Heart right ventricle (tissue), 16 donors: ENCODE results near the gene MRPL20. TPM values are rescaled to one million over a fixed set of nuclear protein-coding genes. Genes with fewer than 3 reads are reported as not detected.
A peak's percentile ranks its signal among the peaks of the same experiment; 100 is the strongest.

Experiments used
- ATAC-seq, 8 donors: fragments of 200-7000 bp; cut with Tn5 transposase; one replicate each; pipeline ENCODE4 v1.9.1; 2020; ENCODE audit warnings: mild to moderate bottlenecking in 8 of 8, moderate library complexity in 8 of 8, moderate number of reproducible peaks in 1 of 8
- DNase-seq, 2 donors: peaks; one replicate each; pipeline ENCODE4 v3.0.0-alpha.2; 2020
- H3K27ac ChIP-seq, 10 donors: fragments of 200-600 bp; sonication (generic) in 2 of 10; one replicate each; pipeline versions ENCODE4 v1.5.0 to v1.8.0; 2020 to 2022; ENCODE audit warnings: mild to moderate bottlenecking in 3 of 10
- H3K27me3 ChIP-seq, 7 donors: fragments of 200-600 bp; one replicate each; pipeline ENCODE4 v1.8.0; 2021 to 2022; ENCODE audit warnings: mild to moderate bottlenecking in 2 of 7
- H3K36me3 ChIP-seq, 9 donors: fragments of 200-600 bp; sonication (generic) in 1 of 9; one replicate each; pipeline versions ENCODE4 v1.5.0 to v1.8.0; 2020 to 2022; ENCODE audit warnings: mild to moderate bottlenecking in 2 of 9
- H3K4me1 ChIP-seq, 9 donors: fragments of 200-600 bp; sonication (generic) in 1 of 9; one replicate each; pipeline versions ENCODE4 v1.5.0 to v1.8.0; 2020 to 2022; ENCODE audit warnings: mild to moderate bottlenecking in 4 of 9
- H3K4me3 ChIP-seq, 10 donors: fragments of 200-600 bp; sonication (generic) in 2 of 10; one replicate each; pipeline versions ENCODE4 v1.5.0 to v1.8.0; 2020 to 2022; ENCODE audit warnings: mild to moderate bottlenecking in 7 of 10, moderate library complexity in 2 of 10
- H3K9me3 ChIP-seq, 11 donors: fragments of 200-600 bp in 10 of 11; sonication (generic) in 2 of 11; one replicate each; pipeline versions ENCODE4 v1.5.0 to v1.8.0; 2013 to 2022; ENCODE audit warnings: mild to moderate bottlenecking in 2 of 11, control low read depth in 1 of 11, moderate library complexity in 1 of 11
- CTCF ChIP-seq, 9 donors: fragments of 200-600 bp; sonication (generic) in 2 of 9; IDR thresholded peaks; one replicate each; pipeline versions ENCODE4 v1.5.0 to v1.8.0; 2021 to 2022; ENCODE audit warnings: antibody characterized with exemption in 9 of 9, mild to moderate bottlenecking in 5 of 9, moderate library complexity in 1 of 9
- WGBS, 2 donors: extraction: QIAGEN DNeasy Blood & Tissue Kit; methylation state at CpG; one replicate each; pipeline ENCODE4 v1.1.7; 2013; ENCODE audit warnings: inconsistent platforms in 1 of 2; 5-methylcytosine and 5-hydroxymethylcytosine counted together
- intact Hi-C, 10 donors: fragments of 100-400 bp; cut with DNase I; formaldehyde crosslinking; loops; one replicate each; pipeline versions ENCODE4 v1.11.1 to v1.14.2; 2022
- polyA plus RNA-seq, 2 donors: library from polyadenylated mRNA; stranded (reverse); fragments of 200-250 nt; gene quantifications; one replicate each; pipeline ENCODE4 v1.2.3, GENCODE V29; 2013
- total RNA-seq, 10 donors: library from RNA; stranded (reverse); fragmentation: NEBNext Ultra II Directional in 3 of 10; extraction: Animal tissue kit (Norgen Biotek cat#: 25700) in 3 of 10; gene quantifications; one replicate each; pipeline versions ENCODE4 v1.2.1 to v1.2.4, GENCODE V29; 2021 to 2023
- donor health status: Arrhythmogenic right ventricular cardiomyopathy.
- donor health status: ischemic (EF 13 %, LVEDD 7.1; RV severe dilation, severe dysfunction).
- donor health status: healthy with polysubstance abuse.
- donor health status: DM: no; HTN: yes; CAD: no.
- donor health status: DM: no; HTN: no; CAD: no.
- donor health status: ischemic (EF 25% LVEDD 6.9; RV normal size, moderate dysfunction).
- donor health status: ischemic (EF 25% LVEDD 5.7; RV mildly dilated, moderate dysfunction).
- donor health status: healthy.
- donor health status: DM: yes; HTN: yes; CAD: no.
- donor health status: Ischemic cardiomyopathy.
- donor health status: ischemic (EF 35%, LVEDD 5.7; RV mildly dilated, moderate dysfunction).
- donor health status: nonischemic (EF 11% LVEDD 7.7; RV severe dilation, severe dysfunction).
- donor health status: DM: yes; HTN: yes; CAD: no.
- donor health status: PGD.
- donor health status: ischemic (EF 29% LVEDD 5.4; RV normal size, mild dysfunction).
- donor health status: nonischemic (EF 23%, LVEDD 6.1; RV moderate dilation, normal function).

The MRPL20 gene
- total and polyA plus RNA-seq, 12 donors = 116 to 224 (median 132) TPM

GRCh38 chr1:1374929-1375662 is 32.0 kb downstream of the MRPL20 start, which contains the start of gene AURKAIP1:
Gene AURKAIP1 (minus strand): TSS chr1:1375207. CDS start chr1:1374756, 451 bp downstream.
- intact Hi-C loops = loop anchor here in 2 of 10 donors (1.0 to 10.0 kb wide), 2 partner anchors 32 to 130 kb away; partner anchors contain the start of gene MRPL20 (in 1 of the 2)
- peak within 1 kb of the TSS; percentile 76 to 100 (median 93) for H3K4me3 ChIP-seq
- DNase-seq (peak; percentile 96 to 99), ATAC-seq (peak; percentile 93 to 98 (median 97))
- peak in 7 of 9 donors; percentile 27 to 54 (median 31) for TF ChIP-seq CTCF (IDR thresholded peaks at IDR 0.05)
- WGBS, 2 donors = 0% methylated on average over 80 to 85 of the region's 85 CpGs
- H3K27ac ChIP-seq = peak within 1 kb of the TSS; percentile 79 to 99 (median 96)
- peaks cover 0 to 19% (median 0%) of the 10 kb centered on the region in 9 donors for H3K36me3 ChIP-seq
- no peaks in the 10 kb centered on the region for H3K9me3 ChIP-seq
- no peaks in the 10 kb centered on the region for H3K27me3 ChIP-seq
- peaks cover 16 to 45% (median 38%) of the 10 kb centered on the region in 9 donors for H3K4me1 ChIP-seq

- DNase-seq = peak in 1 of 2 donors; percentile 46
- intact Hi-C loops = loop anchor here in 1 of 10 donors (10.0 kb wide), 1 partner anchor 130 kb away; no protein-coding TSS in a partner anchor
Measured at GRCh38 chr1:1374589-1374928, 32.5 kb downstream of the MRPL20 start.

GRCh38 chr1:1373815-1374588 is 33.1 kb downstream of the MRPL20 start:
- ATAC-seq (no peak), DNase-seq (peak in 1 of 2 donors; percentile 27)
- no peaks in the 10 kb centered on the region for H3K27me3 ChIP-seq
- 46 to 48% methylated on average over 51 to 52 of the region's 52 CpGs for WGBS, 2 donors
- no peaks in the 10 kb centered on the region for H3K9me3 ChIP-seq
- peaks cover 0 to 19% (median 0%) of the 10 kb centered on the region in 9 donors for H3K36me3 ChIP-seq
- TF ChIP-seq CTCF (IDR thresholded peaks at IDR 0.05) = no peak
- peaks cover 16 to 45% (median 38%) of the 10 kb centered on the region in 9 donors for H3K4me1 ChIP-seq
- H3K27ac ChIP-seq = peak overlapping the region in 9 of 10 donors; percentile 91 to 99 (median 97)
- H3K4me3 ChIP-seq = peak overlapping the region; percentile 76 to 100 (median 93)
- intact Hi-C loops = loop anchor here in 1 of 10 donors (10.0 kb wide), 1 partner anchor 131 kb away; no protein-coding TSS in a partner anchor

More at GRCh38 chr1:1374589-1374928, 32.5 kb downstream of the MRPL20 start:
- no peak for TF ChIP-seq CTCF (IDR thresholded peaks at IDR 0.05)
- Histone ChIP-seq H3K9me3 (no peaks in the 10 kb centered on the region), H3K4me3 (peak overlapping the region; percentile 76 to 100 (median 93)), H3K4me1 (peaks cover 16 to 45% (median 38%) of the 10 kb centered on the region in 9 donors), H3K27me3 (no peaks in the 10 kb centered on the region), H3K36me3 (peaks cover 0 to 19% (median 0%) of the 10 kb centered on the region in 9 donors), H3K27ac (peak overlapping the region; percentile 79 to 99 (median 96))
- ATAC-seq = no peak
- WGBS, 2 donors = 1% methylated on average over 21 to 24 of the region's 24 CpGs
